GM23338 (cell line): ENCODE measurements around the gene SCGN. TPM values are rescaled to one million over a fixed set of nuclear protein-coding genes. Genes with fewer than 3 reads are reported as not detected.

Experiments used
- ATAC-seq: fragments of 200-7000 bp; cut with Tn5 transposase; 3 replicates; pipeline ENCODE4 v1.9.1; 2020
- DNase-seq: peaks from one replicate; pipeline ENCODE4 v3.0.0-alpha.2; 2015; ENCODE audit warnings: low spot score
- H2AFZ ChIP-seq: fragments of 200-600 bp; sonication (generic); 2 replicates; pipeline ENCODE4 v1.8.0; 2016; ENCODE audit warnings: antibody characterized with exemption, mild to moderate bottlenecking, moderate library complexity
- H3F3A ChIP-seq: fragments of 200-600 bp; sonication (generic); replicated peaks from 2 replicates; pipeline ENCODE4 v1.8.0; 2017; ENCODE audit warnings: antibody characterized with exemption, mixed run types, low read depth
- H3K27ac ChIP-seq: fragments of 200-600 bp; sonication (generic); 2 replicates; pipeline ENCODE4 v1.6.1; 2016; ENCODE audit warnings: low read depth
- H3K27me3 ChIP-seq: fragments of 200-600 bp; sonication (generic); 2 replicates; pipeline ENCODE4 v1.8.0; 2016; ENCODE audit warnings: mild to moderate bottlenecking, mixed run types, moderate library complexity; ENCODE audit not compliant: insufficient read depth
- H3K36me3 ChIP-seq: fragments of 200-600 bp; sonication (generic); 2 replicates; pipeline ENCODE4 v1.8.0; 2016; ENCODE audit warnings: mild to moderate bottlenecking; ENCODE audit not compliant: insufficient read depth
- H3K4me1 ChIP-seq: fragments of 200-600 bp; sonication (generic); 2 replicates; pipeline ENCODE4 v1.8.0; 2016; ENCODE audit warnings: mild to moderate bottlenecking, moderate library complexity; ENCODE audit not compliant: insufficient read depth
- H3K4me2 ChIP-seq: fragments of 200-600 bp; sonication (generic); 2 replicates; pipeline ENCODE4 v1.7.1; 2017; ENCODE audit warnings: mixed run types
- H3K4me3 ChIP-seq: fragments of 200-600 bp; sonication (generic); 2 replicates; pipeline ENCODE4 v1.6.1; 2016; ENCODE audit warnings: mixed run types
- H3K79me2 ChIP-seq: fragments of 200-600 bp; sonication (generic); replicated peaks from 2 replicates; pipeline ENCODE4 v1.8.0; 2017; ENCODE audit warnings: mild to moderate bottlenecking; ENCODE audit not compliant: insufficient read depth
- H3K9me2 ChIP-seq: fragments of 200-600 bp; sonication (generic); 2 replicates; pipeline ENCODE4 v1.8.0; 2017; ENCODE audit not compliant: insufficient read depth
- H4K20me1 ChIP-seq: fragments of 200-600 bp; sonication (generic); replicated peaks from 2 replicates; pipeline ENCODE4 v1.8.0; 2017; ENCODE audit warnings: mild to moderate bottlenecking; ENCODE audit not compliant: insufficient read depth
- H3K27ac Mint-ChIP-seq: 2 replicates; pipeline ENCODE4 v1.8.0; 2020; ENCODE audit warnings: inconsistent platforms, mild to moderate bottlenecking, moderate library complexity, mixed read lengths
- H3K27me3 Mint-ChIP-seq: 3 replicates; pipeline ENCODE4 v1.8.0; 2022; ENCODE audit warnings: low read depth, mild to moderate bottlenecking, moderate library complexity, mixed read lengths, inconsistent platforms; ENCODE audit not compliant: insufficient read depth, poor library complexity
- H3K36me3 Mint-ChIP-seq: 3 replicates; pipeline ENCODE4 v1.8.0; 2021; ENCODE audit warnings: low read depth, mild to moderate bottlenecking, inconsistent platforms, moderate library complexity, mixed read lengths
- H3K4me1 Mint-ChIP-seq: 3 replicates; pipeline ENCODE4 v1.8.0; 2020; ENCODE audit warnings: mild to moderate bottlenecking, inconsistent platforms, mixed read lengths
- H3K4me3 Mint-ChIP-seq: 3 replicates; pipeline ENCODE4 v1.8.0; 2021; ENCODE audit warnings: moderate library complexity, mild to moderate bottlenecking, inconsistent platforms, mixed read lengths
- H3K9me3 Mint-ChIP-seq: 3 replicates; pipeline ENCODE4 v1.8.0; 2020; ENCODE audit warnings: moderate library complexity, mild to moderate bottlenecking, inconsistent platforms, mixed read lengths
- CREB1 ChIP-seq: fragments of 250-450 bp; sonication (Bioruptor Pico); IDR thresholded peaks from 2 replicates; pipeline ENCODE4 v1.5.0; 2020; ENCODE audit warnings: low read depth, mild to moderate bottlenecking, moderate library complexity
- CTCF ChIP-seq, 2 experiments: fragments of 200-600 bp in 1 of 2; sonication (generic) in 1 of 2; conservative IDR thresholded peaks; 2 replicates each; pipeline versions ENCODE4 v1.5.1 to v1.6.1; 2016 to 2017; ENCODE audit warnings: antibody characterized with exemption in 2 of 2, low read depth in 2 of 2, mild to moderate bottlenecking in 2 of 2, moderate library complexity in 1 of 2
- ETS1 ChIP-seq: IDR thresholded peaks from 2 replicates; pipeline ENCODE4 v1.6.1; 2016; ENCODE audit warnings: antibody characterized with exemption
- EZH2 ChIP-seq: fragments of 200-600 bp; sonication (generic); IDR thresholded peaks from one replicate; pipeline ENCODE4 v1.8.0; 2017; ENCODE audit warnings: antibody characterized with exemption, mild to moderate bottlenecking, low read depth; ENCODE audit not compliant: unreplicated experiment
- NANOG ChIP-seq: IDR thresholded peaks from 2 replicates; pipeline ENCODE4 v1.6.1; 2016; ENCODE audit warnings: antibody characterized with exemption, borderline replicate concordance
- POLR2AphosphoS5 ChIP-seq: IDR thresholded peaks from 2 replicates; pipeline ENCODE4 v1.6.1; 2016; ENCODE audit warnings: antibody characterized with exemption, low read depth
- REST ChIP-seq: IDR thresholded peaks from one replicate; pipeline ENCODE4 v1.6.1; 2018; ENCODE audit warnings: antibody characterized with exemption; ENCODE audit not compliant: unreplicated experiment
- STAT1 ChIP-seq: IDR thresholded peaks from one replicate; pipeline ENCODE4 v1.6.1; 2016; ENCODE audit warnings: antibody characterized with exemption; ENCODE audit not compliant: unreplicated experiment
- ZNF114 ChIP-seq: fragments of 250-450 bp; sonication (Bioruptor Pico); IDR thresholded peaks from 2 replicates; pipeline ENCODE4 v1.5.0; 2020; ENCODE audit warnings: mild to moderate bottlenecking, moderate library complexity
- ZNF462 ChIP-seq: fragments of 250-450 bp; sonication (Bioruptor Pico); IDR thresholded peaks from 2 replicates; pipeline ENCODE4 v1.5.0; 2020; ENCODE audit warnings: mild to moderate bottlenecking, moderate library complexity
- polyA plus RNA-seq: library from polyadenylated mRNA; unstranded; fragments of >200 nt; fragmentation: Nextera tagmentation; extraction: Ambion mirVana; gene quantifications from 2 replicates; pipeline ENCODE4 v1.2.1, GENCODE V29; 2016
- total RNA-seq: library from RNA; depleted of rRNA; stranded (reverse); fragments of >200 nt; shearing (Covaris generic); gene quantifications from 2 replicates; pipeline ENCODE4 v1.2.3, GENCODE V29; 2014

Gene SCGN
- total and polyA plus RNA-seq, 2 experiments from 2014 or later, result not detected

GRCh38 chr6:25665455-25665854 is 13.4 kb downstream of the SCGN start:
- Histone ChIP-seq H3K27me3 (no peaks in the 10 kb centered on the region), H3K4me1 (no peaks in the 10 kb centered on the region), H4K20me1 (no peaks in the 10 kb centered on the region), H3K36me3 (no peaks in the 10 kb centered on the region), H3F3A (no peaks in the 10 kb centered on the region), H3K4me3 (no peak overlapping the region), H3K27ac (no peak overlapping the region), H3K4me2 (no peak overlapping the region), H2AFZ (no peak overlapping the region), H3K79me2 (no peaks in the 10 kb centered on the region), H3K9me2 (no peaks in the 10 kb centered on the region)
- Mint-ChIP-seq H3K27ac (no peak overlapping the region), H3K36me3 (no peaks in the 10 kb centered on the region), H3K9me3 (no peaks in the 10 kb centered on the region), H3K27me3 (peaks cover 5% of the 10 kb centered on the region), H3K4me3 (no peak overlapping the region), H3K4me1 (no peaks in the 10 kb centered on the region)
- ATAC-seq (no peak), DNase-seq (no peak)
- TF ChIP-seq CTCF (conservative IDR thresholded peaks at IDR 0.05; ENCODE audit: low read depth in 2 of 2), result no peak
- TF ChIP-seq POLR2AphosphoS5, result no peak
- no peak for TF ChIP-seq STAT1

- peaks cover 7% of the 10 kb centered on the region for H3K27me3 Mint-ChIP-seq
- H3K36me3 Mint-ChIP-seq, result no peaks in the 10 kb centered on the region
- H3K4me3 ChIP-seq, result no peak overlapping the region
- H3K9me3 Mint-ChIP-seq, result no peaks in the 10 kb centered on the region
- H3K27me3 ChIP-seq, result no peaks in the 10 kb centered on the region
- H3K4me1 ChIP-seq, result no peaks in the 10 kb centered on the region
- no peaks in the 10 kb centered on the region; the same call in 1 of the 2 replicates for H3K9me2 ChIP-seq
- H3K36me3 ChIP-seq, result no peaks in the 10 kb centered on the region
- no peak overlapping the region for H3K4me2 ChIP-seq
- no peak overlapping the region for H3K4me3 Mint-ChIP-seq
- H2AFZ ChIP-seq, result no peak overlapping the region
- H3K27ac ChIP-seq, result no peak overlapping the region
- H3K79me2 ChIP-seq, result no peaks in the 10 kb centered on the region
- no peaks in the 10 kb centered on the region for H3F3A ChIP-seq
- H3K27ac Mint-ChIP-seq, result no peak overlapping the region
- no peak for ATAC-seq
- no peaks in the 10 kb centered on the region for H4K20me1 ChIP-seq
- no peak for DNase-seq
- no peaks in the 10 kb centered on the region for H3K4me1 Mint-ChIP-seq
- TF ChIP-seq ETS1 (no peak), ZNF114 (CRISPR knock-in tag) (no peak), NANOG (no peak), ZNF462 (no peak), POLR2AphosphoS5 (no peak), STAT1 (no peak), EZH2 (no peak), REST (no peak), CREB1 (CRISPR knock-in tag) (no peak)
Observed at GRCh38 chr6:25669413-25669812, 17.4 kb downstream of the SCGN start.
